ENCODE results near the gene SLC4A8. TPM values are rescaled to one million over a fixed set of nuclear protein-coding genes. Genes with fewer than 3 reads are reported as not detected.

The SLC4A8 gene
- total and polyA plus RNA-seq, 8 donors = 0.29 to 9.7 (median 0.97) TPM

- H3K4me1 ChIP-seq = peaks cover 0 to 8% (median 4%) of the 10 kb centered on the region in 4 donors
- no peak overlapping the region for H3K4me3 ChIP-seq
- H3K27me3 ChIP-seq = peaks cover 0 to 68% (median 5%) of the 10 kb centered on the region in 3 donors
- H3K36me3 ChIP-seq = no peaks in the 10 kb centered on the region
- intact Hi-C loops (cut with DNase I; ENCODE audit: low total_unique reads) = loop anchor here (5.0 kb wide), 1 partner anchor 112 kb away; the partner anchor contains the start of gene SLC4A8
- H3K27ac ChIP-seq = no peak overlapping the region
- H3K9me3 ChIP-seq = no peaks in the 10 kb centered on the region
- no peak for DNase-seq
- WGBS, 5 donors = 60 to 68% (median 64%) methylated on average over 17 of the region's 17 CpGs
- TF ChIP-seq EP300 (IDR thresholded peaks at IDR 0.05) = no peak
- TF ChIP-seq POLR2A (IDR thresholded peaks at IDR 0.05) = no peak
- TF ChIP-seq CTCF (IDR thresholded peaks at IDR 0.05) = no peak
- no peak for TF ChIP-seq POLR2AphosphoS5 (IDR thresholded peaks at IDR 0.05)
Observed at GRCh38 chr12:51534216-51535074, 109.8 kb downstream of the SLC4A8 start.

GRCh38 chr12:51536159-51536558 is 111.5 kb downstream of the SLC4A8 start:
- 75 to 89% (median 85%) methylated on average over 3 of the region's 3 CpGs for WGBS, 5 donors
- Histone ChIP-seq H3K4me1 (peaks cover 0 to 8% (median 4%) of the 10 kb centered on the region in 4 donors), H3K4me3 (no peak overlapping the region), H3K27me3 (peaks cover 0 to 59% (median 5%) of the 10 kb centered on the region in 3 donors), H3K9me3 (no peaks in the 10 kb centered on the region), H3K27ac (no peak overlapping the region), H3K36me3 (no peaks in the 10 kb centered on the region)
- DNase-seq = no peak
- TF ChIP-seq POLR2A (IDR thresholded peaks at IDR 0.05) = no peak
- TF ChIP-seq EP300 (IDR thresholded peaks at IDR 0.05) = no peak
- no peak for TF ChIP-seq POLR2AphosphoS5 (IDR thresholded peaks at IDR 0.05)
- intact Hi-C loops (cut with DNase I; ENCODE audit: low total_unique reads) = no loop called here

GRCh38 chr12:51538149-51538548 is 113.5 kb downstream of the SLC4A8 start:
- Histone ChIP-seq H3K36me3 (no peaks in the 10 kb centered on the region), H3K4me1 (no peaks in the 10 kb centered on the region), H3K27me3 (peaks cover 0 to 42% (median 5%) of the 10 kb centered on the region in 3 donors), H3K9me3 (no peaks in the 10 kb centered on the region), H3K27ac (no peak overlapping the region), H3K4me3 (no peak overlapping the region)
- no peak for DNase-seq
- intact Hi-C loops (cut with DNase I; ENCODE audit: low total_unique reads) = no loop called here
- TF ChIP-seq POLR2AphosphoS5 (IDR thresholded peaks at IDR 0.05) = no peak
- no peak for TF ChIP-seq EP300 (IDR thresholded peaks at IDR 0.05)
- no peak for TF ChIP-seq CTCF (IDR thresholded peaks at IDR 0.05)
- no peak for TF ChIP-seq POLR2A (IDR thresholded peaks at IDR 0.05)
- WGBS, 5 donors = 75 to 91% (median 89%) methylated on average over 8 of the region's 8 CpGs

GRCh38 chr12:51538599-51538998 is 114.0 kb downstream of the SLC4A8 start:
- intact Hi-C loops (cut with DNase I; ENCODE audit: low total_unique reads) = no loop called here
- Histone ChIP-seq H3K9me3 (no peaks in the 10 kb centered on the region), H3K36me3 (no peaks in the 10 kb centered on the region), H3K27ac (no peak overlapping the region), H3K4me3 (no peak overlapping the region), H3K4me1 (no peaks in the 10 kb centered on the region), H3K27me3 (peaks cover 0 to 39% (median 5%) of the 10 kb centered on the region in 3 donors)
- 86 to 92% (median 87%) methylated on average over 8 of the region's 8 CpGs for WGBS, 5 donors
- DNase-seq = no peak
- TF ChIP-seq POLR2AphosphoS5 (IDR thresholded peaks at IDR 0.05) (no peak), EP300 (IDR thresholded peaks at IDR 0.05) (no peak), CTCF (IDR thresholded peaks at IDR 0.05) (no peak), POLR2A (IDR thresholded peaks at IDR 0.05) (no peak)
